Adrenal gland (tissue), 5 donors: ENCODE data around the gene CDC14B.

Source experiments
- POLR2A ChIP-seq, 2 donors: fragments of 450-650 bp; IDR thresholded peaks; one replicate each; pipeline ENCODE4 v1.6.1; 2017; ENCODE audit warnings: antibody characterized with exemption in 2 of 2, mild to moderate bottlenecking in 2 of 2, moderate library complexity in 1 of 2
- TF ChIP-seq, protein P1 (sequence below), 6 experiments: fragments of 450-650 bp in 4 of 6; fragments of 200-600 bp in 2 of 6; sonication (generic) in 1 of 6; IDR thresholded peaks; 1 replicate in 5 of 6; 2 replicates in 1 of 6; pipeline versions ENCODE4 v1.5.1 to v1.8.0; 2016 to 2021; ENCODE audit warnings: antibody characterized with exemption in 6 of 6, mild to moderate bottlenecking in 2 of 6, moderate library complexity in 1 of 6
- donor health status: DM: no; HTN: no; CAD: no.

DNA sequence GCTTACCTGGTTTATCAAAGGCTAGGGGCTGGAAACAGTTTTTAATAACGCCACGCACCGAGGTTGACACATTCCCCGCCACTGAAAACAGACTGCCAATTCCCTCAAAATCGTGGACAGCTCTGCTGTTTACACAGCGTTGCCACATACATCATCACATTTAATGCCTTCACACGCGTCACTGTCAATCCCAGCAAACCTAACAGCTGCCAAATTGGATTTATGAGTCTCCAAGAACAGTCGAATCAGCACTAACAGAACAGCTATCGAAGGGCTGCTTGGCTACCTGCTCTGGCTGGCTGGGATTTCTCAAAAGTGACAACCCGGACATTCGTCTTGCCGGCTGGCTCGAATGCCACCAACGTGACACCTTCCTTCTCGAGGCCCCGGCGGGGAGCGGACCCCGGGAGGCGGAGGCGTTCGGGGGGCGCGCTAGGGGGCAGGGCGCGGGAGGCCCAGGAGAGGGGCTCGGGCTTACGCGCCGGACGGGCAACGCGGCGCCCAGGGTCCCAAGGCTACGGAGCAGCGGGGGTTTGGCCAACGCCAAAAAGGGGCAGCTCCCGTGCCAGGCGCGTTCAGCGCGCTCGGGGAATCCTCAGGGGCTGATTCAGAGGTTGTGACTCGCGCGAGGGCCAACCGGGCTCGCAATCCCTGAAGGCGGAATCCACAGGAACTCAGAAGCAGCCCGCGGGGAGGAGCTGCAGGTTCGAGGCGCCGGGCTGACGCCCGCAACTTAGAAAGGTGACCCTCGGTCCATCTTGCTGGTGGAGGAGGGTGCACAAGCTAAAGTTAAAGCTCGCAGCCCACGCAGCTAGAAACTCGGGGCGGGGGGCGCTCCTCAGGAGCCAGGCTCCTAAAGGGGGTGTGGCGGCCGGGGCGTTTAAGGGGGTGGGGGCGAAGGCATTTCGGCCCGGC is 1.2 kb downstream of the CDC14B start:
- TF ChIP-seq, protein P1, sequence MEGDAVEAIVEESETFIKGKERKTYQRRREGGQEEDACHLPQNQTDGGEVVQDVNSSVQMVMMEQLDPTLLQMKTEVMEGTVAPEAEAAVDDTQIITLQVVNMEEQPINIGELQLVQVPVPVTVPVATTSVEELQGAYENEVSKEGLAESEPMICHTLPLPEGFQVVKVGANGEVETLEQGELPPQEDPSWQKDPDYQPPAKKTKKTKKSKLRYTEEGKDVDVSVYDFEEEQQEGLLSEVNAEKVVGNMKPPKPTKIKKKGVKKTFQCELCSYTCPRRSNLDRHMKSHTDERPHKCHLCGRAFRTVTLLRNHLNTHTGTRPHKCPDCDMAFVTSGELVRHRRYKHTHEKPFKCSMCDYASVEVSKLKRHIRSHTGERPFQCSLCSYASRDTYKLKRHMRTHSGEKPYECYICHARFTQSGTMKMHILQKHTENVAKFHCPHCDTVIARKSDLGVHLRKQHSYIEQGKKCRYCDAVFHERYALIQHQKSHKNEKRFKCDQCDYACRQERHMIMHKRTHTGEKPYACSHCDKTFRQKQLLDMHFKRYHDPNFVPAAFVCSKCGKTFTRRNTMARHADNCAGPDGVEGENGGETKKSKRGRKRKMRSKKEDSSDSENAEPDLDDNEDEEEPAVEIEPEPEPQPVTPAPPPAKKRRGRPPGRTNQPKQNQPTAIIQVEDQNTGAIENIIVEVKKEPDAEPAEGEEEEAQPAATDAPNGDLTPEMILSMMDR (IDR thresholded peaks at IDR 0.05), result no peak
- TF ChIP-seq POLR2A (IDR thresholded peaks at IDR 0.05), result no peak
